K562 (cell line): Measurements from ENCODE around the gene CLTA. TPM values are rescaled to one million over a fixed set of nuclear protein-coding genes. Genes with fewer than 3 reads are reported as not detected.
A peak's percentile ranks its signal among the peaks of the same experiment; 100 is the strongest.

Experiments used
- ATF1 ChIP-seq, 2 experiments: fragments of 450-650 bp in 1 of 2; IDR thresholded peaks; 2 replicates each; pipeline ENCODE4 v1.6.1; 2016; ENCODE audit warnings: missing compliant biosample characterization in 1 of 2, missing genetic modification characterization in 1 of 2
- BRD9 ChIP-seq: fragments of 450-650 bp; IDR thresholded peaks from 2 replicates; pipeline ENCODE4 v1.6.1; 2018; ENCODE audit warnings: low read depth; ENCODE audit not compliant: partially characterized antibody
- C11orf30 ChIP-seq: fragments of 450-650 bp; IDR thresholded peaks from 2 replicates; pipeline ENCODE4 v1.6.1; 2016; ENCODE audit warnings: low read depth, mild to moderate bottlenecking
- CCNT2 ChIP-seq: IDR thresholded peaks from 2 replicates; pipeline ENCODE4 v1.6.1; 2011; ENCODE audit warnings: borderline replicate concordance, low read depth, mild to moderate bottlenecking, moderate library complexity, mixed read lengths, low read length; ENCODE audit not compliant: insufficient read length; ENCODE audit errors: extremely low read depth
- DNMT1 ChIP-seq: fragments of 450-650 bp; IDR thresholded peaks from 2 replicates; pipeline ENCODE4 v1.6.1; 2016; ENCODE audit warnings: antibody characterized with exemption, mild to moderate bottlenecking
- E2F4 ChIP-seq: sonication (generic); formaldehyde crosslinking; IDR thresholded peaks from 2 replicates; pipeline ENCODE4 v1.8.0; 2022; ENCODE audit warnings: mild to moderate bottlenecking, low read depth, missing genetic modification reagents
- E2F8 ChIP-seq: fragments of 450-650 bp; IDR thresholded peaks from 2 replicates; pipeline ENCODE4 v1.7.1; 2018; ENCODE audit warnings: mild to moderate bottlenecking, low read depth; ENCODE audit not compliant: partially characterized antibody
- ELK1 ChIP-seq: sonication (generic); formaldehyde crosslinking; IDR thresholded peaks from 2 replicates; pipeline ENCODE4 v1.8.1; 2022; ENCODE audit warnings: missing genetic modification reagents
- FOS ChIP-seq: IDR thresholded peaks from 3 replicates; pipeline ENCODE4 v1.6.1; 2011; ENCODE audit not compliant: insufficient read length; ENCODE audit errors: extremely low read depth
- FOXP4 ChIP-seq: sonication (generic); formaldehyde crosslinking; IDR thresholded peaks from 2 replicates; pipeline ENCODE4 v1.8.0; 2022; ENCODE audit warnings: mild to moderate bottlenecking, missing genetic modification reagents, borderline replicate concordance
- GATA2 ChIP-seq: sonication (generic); formaldehyde crosslinking; IDR thresholded peaks from 2 replicates; pipeline ENCODE4 v1.4.0; 2020; ENCODE audit warnings: mild to moderate bottlenecking, missing genetic modification reagents
- KAT7 ChIP-seq: sonication (generic); formaldehyde crosslinking; IDR thresholded peaks from 2 replicates; pipeline ENCODE4 v1.8.0; 2022; ENCODE audit warnings: missing genetic modification reagents, mild to moderate bottlenecking, borderline replicate concordance
- KLF16 ChIP-seq: IDR thresholded peaks from 2 replicates; pipeline ENCODE4 v1.6.1; 2016; ENCODE audit warnings: antibody characterized with exemption
- MAFG ChIP-seq: fragments of 450-650 bp; conservative IDR thresholded peaks from 2 replicates; pipeline ENCODE4 v1.6.1; 2016; ENCODE audit warnings: missing genetic modification characterization, missing compliant biosample characterization
- MAFK ChIP-seq: IDR thresholded peaks from 2 replicates; pipeline ENCODE4 v1.6.1; 2011; ENCODE audit warnings: low read length, improper control_type of control experiment
- MCM2 ChIP-seq: fragments of 450-650 bp; IDR thresholded peaks from 2 replicates; pipeline ENCODE4 v1.6.1; 2017; ENCODE audit warnings: low read depth, mild to moderate bottlenecking
- MCM7 ChIP-seq, 2 experiments: fragments of 450-650 bp; IDR thresholded peaks; 2 replicates each; pipeline ENCODE4 v1.6.1; 2016 to 2018
- NR3C1 ChIP-seq: sonication (generic); formaldehyde crosslinking; IDR thresholded peaks from 2 replicates; pipeline ENCODE4 v1.8.1; 2022; ENCODE audit warnings: missing genetic modification reagents
- NRF1 ChIP-seq, 2 experiments: fragments of 450-650 bp; IDR thresholded peaks in 1 of 2; conservative IDR thresholded peaks in 1 of 2; 2 replicates each; pipeline ENCODE4 v1.6.1; 2014; ENCODE audit warnings: mild to moderate bottlenecking in 2 of 2
- POLR2B ChIP-seq: fragments of 450-650 bp; IDR thresholded peaks from 2 replicates; pipeline ENCODE4 v1.6.1; 2018; ENCODE audit warnings: low read depth; ENCODE audit not compliant: partially characterized antibody
- POLR3A ChIP-seq: IDR thresholded peaks from 2 replicates; pipeline ENCODE4 v1.6.1; 2011; ENCODE audit warnings: borderline replicate concordance, mild to moderate bottlenecking, moderate library complexity; ENCODE audit not compliant: insufficient read length, insufficient read depth; ENCODE audit errors: extremely low read depth
- PRPF4 ChIP-seq: fragments of 200-400 bp; formaldehyde crosslinking; IDR thresholded peaks from one replicate; pipeline ENCODE4 v1.6.1; 2017; ENCODE audit warnings: low read length, low read depth, mild to moderate bottlenecking; ENCODE audit not compliant: insufficient read depth, poor library complexity, severe bottlenecking
- ZNF23 ChIP-seq: fragments of 250-450 bp; sonication (Bioruptor Pico); IDR thresholded peaks from 2 replicates; pipeline ENCODE4 v1.4.0; 2020; ENCODE audit warnings: mild to moderate bottlenecking
- ZNF316 ChIP-seq: fragments of 450-650 bp; IDR thresholded peaks from 2 replicates; pipeline ENCODE4 v1.6.1; 2016
- ZNF384 ChIP-seq: IDR thresholded peaks from 2 replicates; pipeline ENCODE4 v1.6.1; 2012; ENCODE audit warnings: low read depth, low read length, improper control_type of control experiment
- polyA plus RNA-seq, 8 experiments: library from polyadenylated mRNA; depleted of rRNA in 4 of 8; stranded (reverse) in 5 of 8; unstranded in 3 of 8; fragments of >200 nt; fragmentation: Nextera tagmentation in 2 of 8; fragmentation: Illumina TruSeq in 1 of 8; extraction: Ambion mirVana in 2 of 8; extraction: Trizol in 1 of 8; gene quantifications; 2 replicates each; pipeline versions ENCODE4 v1.2.1 to v1.2.3, GENCODE V29; 2011 to 2014; ENCODE audit warnings: inconsistent platforms in 1 of 8, missing spikeins in 1 of 8
- total RNA-seq, 7 experiments: library from RNA; depleted of rRNA in 6 of 7; stranded (reverse); fragments of >200 nt in 6 of 7; fragmentation: Illumina TruSeq in 2 of 7; extraction: Trizol in 2 of 7; gene quantifications; 2 replicates each; pipeline versions ENCODE4 v1.2.1 to v1.2.3, GENCODE V29; 2011 to 2021; ENCODE audit warnings: low replicate concordance in 1 of 7

The CLTA gene
- total and polyA plus RNA-seq, 9 of the 15 experiments (the other 6 are each of a cell fraction or from before 2014, with no cell fraction given) = 37.8 to 219 (median 144) TPM

GRCh38 chr9:36158122-36158521 lies 32.6 kb upstream of the CLTA start (continued):
- TF ChIP-seq FOS (no peak), POLR2B (no peak), KLF16 (no peak), ZNF23 (CRISPR knock-in tag) (no peak), NRF1 (conservative IDR thresholded peaks at IDR 0.05 in 1 of 2, IDR thresholded peaks at IDR 0.05 in 1 of 2) (no peak), MAFG (peak; percentile 91), PRPF4 (no peak), C11orf30 (peak; percentile 92), ZNF316 (peak; percentile 93), MAFK (peak; percentile 86), E2F4 (no peak), CCNT2 (no peak), GATA2 (CRISPR knock-in tag) (no peak), BRD9 (no peak), POLR3A (no peak), KAT7 (CRISPR knock-in tag) (no peak), ATF1 (CRISPR knock-in tag; IDR thresholded peaks at IDR 0.05) (no peak), ATF1 (tag; IDR thresholded peaks at IDR 0.05) (no peak), ELK1 (CRISPR knock-in tag) (no peak), NR3C1 (CRISPR knock-in tag) (no peak), MCM7 (IDR thresholded peaks at IDR 0.05) (no peak), E2F8 (no peak), ZNF384 (no peak), MCM2 (no peak), FOXP4 (CRISPR knock-in tag) (no peak), DNMT1 (no peak)
